22Rv1 (cell line): ENCODE measurements around the gene EMID1.

Experiments used
- H3K27ac ChIP-seq: fragments of 450-650 bp; 2 replicates; pipeline ENCODE4 v1.5.1; 2017
- ZFX ChIP-seq: fragments of 450-650 bp; IDR thresholded peaks from 2 replicates; pipeline ENCODE4 v1.6.1; 2017; ENCODE audit warnings: antibody characterized with exemption, borderline replicate concordance
- TF ChIP-seq, protein P1 (sequence below): fragments of 450-650 bp; IDR thresholded peaks from 2 replicates; pipeline ENCODE4 v1.5.1; 2017; ENCODE audit warnings: mild to moderate bottlenecking

Gene EMID1

GRCh38 chr22:29253561-29254285 is 48.0 kb downstream of the EMID1 start:
- H3K27ac ChIP-seq, result no peak overlapping the region
- TF ChIP-seq, protein P1, sequence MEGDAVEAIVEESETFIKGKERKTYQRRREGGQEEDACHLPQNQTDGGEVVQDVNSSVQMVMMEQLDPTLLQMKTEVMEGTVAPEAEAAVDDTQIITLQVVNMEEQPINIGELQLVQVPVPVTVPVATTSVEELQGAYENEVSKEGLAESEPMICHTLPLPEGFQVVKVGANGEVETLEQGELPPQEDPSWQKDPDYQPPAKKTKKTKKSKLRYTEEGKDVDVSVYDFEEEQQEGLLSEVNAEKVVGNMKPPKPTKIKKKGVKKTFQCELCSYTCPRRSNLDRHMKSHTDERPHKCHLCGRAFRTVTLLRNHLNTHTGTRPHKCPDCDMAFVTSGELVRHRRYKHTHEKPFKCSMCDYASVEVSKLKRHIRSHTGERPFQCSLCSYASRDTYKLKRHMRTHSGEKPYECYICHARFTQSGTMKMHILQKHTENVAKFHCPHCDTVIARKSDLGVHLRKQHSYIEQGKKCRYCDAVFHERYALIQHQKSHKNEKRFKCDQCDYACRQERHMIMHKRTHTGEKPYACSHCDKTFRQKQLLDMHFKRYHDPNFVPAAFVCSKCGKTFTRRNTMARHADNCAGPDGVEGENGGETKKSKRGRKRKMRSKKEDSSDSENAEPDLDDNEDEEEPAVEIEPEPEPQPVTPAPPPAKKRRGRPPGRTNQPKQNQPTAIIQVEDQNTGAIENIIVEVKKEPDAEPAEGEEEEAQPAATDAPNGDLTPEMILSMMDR, result no peak
- no peak for TF ChIP-seq ZFX

- no peak overlapping the region for H3K27ac ChIP-seq
- TF ChIP-seq, protein P1, result no peak
- no peak for TF ChIP-seq ZFX
Observed at GRCh38 chr22:29254286-29254660, 48.6 kb downstream of the EMID1 start.

- TF ChIP-seq, protein P1, result no peak
- TF ChIP-seq ZFX, result no peak
- no peak overlapping the region for H3K27ac ChIP-seq
Observed at GRCh38 chr22:29255064-29255621, 49.4 kb downstream of the EMID1 start.

GRCh38 chr22:29256606-29257325 is 51.1 kb downstream of the EMID1 start:
- no peak for TF ChIP-seq ZFX
- TF ChIP-seq, protein P1, result no peak
- H3K27ac ChIP-seq, result no peak overlapping the region

GRCh38 chr22:29257751-29258181 is 52.1 kb downstream of the EMID1 start:
- no peak overlapping the region for H3K27ac ChIP-seq
- TF ChIP-seq, protein P1, result no peak
- no peak for TF ChIP-seq ZFX

DNA sequence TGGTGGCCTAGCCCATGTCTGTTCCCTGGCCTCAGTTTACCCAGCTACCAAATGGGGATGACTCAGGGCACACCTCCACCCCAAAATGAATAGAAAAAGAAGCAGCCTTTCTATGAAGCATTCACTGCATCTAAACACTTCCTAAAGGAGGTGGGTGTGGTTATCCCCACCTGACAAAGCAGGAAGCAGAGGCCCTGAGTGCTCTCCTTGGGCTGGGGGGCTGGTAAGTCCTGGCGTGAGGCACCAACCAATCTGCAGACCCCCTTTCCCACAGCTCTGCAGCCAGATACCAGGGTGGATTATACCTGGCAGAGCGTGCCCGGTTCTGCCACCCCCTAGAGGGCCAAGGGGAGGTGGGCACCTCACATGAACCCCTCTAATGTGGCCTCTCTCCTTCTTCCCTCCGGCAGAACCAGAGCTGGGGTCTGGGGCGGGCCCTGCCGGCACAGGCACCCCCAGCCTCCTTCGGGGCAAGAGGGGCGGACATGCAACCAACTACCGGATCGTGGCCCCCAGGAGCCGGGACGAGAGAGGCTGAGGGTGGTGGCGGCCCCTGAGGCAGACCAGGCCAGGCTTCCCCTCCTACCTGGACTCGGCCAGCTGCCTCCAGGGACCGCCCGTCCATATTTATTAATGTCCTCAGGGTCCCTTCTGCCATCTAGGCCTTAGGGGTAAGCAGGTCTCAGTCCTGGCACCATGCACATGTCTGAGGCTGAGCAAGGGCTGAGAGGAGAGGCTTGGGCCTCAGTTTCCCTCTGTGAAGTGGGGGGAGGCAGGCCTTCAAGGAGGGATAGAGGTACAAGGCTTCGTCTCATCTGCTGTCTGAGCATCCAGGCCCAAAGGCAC is 52.9 kb downstream of the EMID1 start:
- no peak overlapping the region for H3K27ac ChIP-seq
- TF ChIP-seq, protein P1, result no peak
- no peak for TF ChIP-seq ZFX
